Hepatocyte (in vitro differentiated cells): ENCODE data around the gene PPP4R1.

Source experiments
- CTCF ChIP-seq: fragments of 200-600 bp; sonication (generic); IDR thresholded peaks from 2 replicates; pipeline ENCODE4 v1.5.1; 2016; ENCODE audit warnings: antibody characterized with exemption, mild to moderate bottlenecking; ENCODE audit not compliant: poor library complexity
- EZH2phosphoT487 ChIP-seq: fragments of 200-600 bp; sonication (generic); IDR thresholded peaks from one replicate; pipeline ENCODE4 v1.6.1; 2018; ENCODE audit warnings: antibody characterized with exemption, mild to moderate bottlenecking, low read depth, moderate library complexity; ENCODE audit not compliant: unreplicated experiment, severe bottlenecking

- TF ChIP-seq CTCF, result no peak
- TF ChIP-seq EZH2phosphoT487, result no peak
Measured at GRCh38 chr18:9519399-9519798, 95.0 kb downstream of the PPP4R1 start.
